KOPT-K1 (cell line): ENCODE results near the gene TGFBR3.

Experiments
- H3K27ac ChIP-seq: fragments of 200-600 bp; sonication (generic); 2 replicates; pipeline ENCODE4 v1.5.1; 2016; ENCODE audit warnings: antibody characterized with exemption, mild to moderate bottlenecking, low read depth, low read length; ENCODE audit not compliant: poor library complexity, severe bottlenecking
- H3K36me3 ChIP-seq: fragments of 200-600 bp; sonication (generic); 2 replicates; pipeline ENCODE4 v1.5.1; 2017; ENCODE audit warnings: antibody characterized with exemption, mild to moderate bottlenecking, low read length, moderate library complexity; ENCODE audit not compliant: insufficient read depth
- H3K9me3 ChIP-seq: fragments of 200-600 bp; sonication (generic); 2 replicates; pipeline ENCODE4 v1.5.1; 2017; ENCODE audit warnings: antibody characterized with exemption, low read length, mild to moderate bottlenecking; ENCODE audit not compliant: insufficient read depth, poor library complexity, severe bottlenecking

Gene TGFBR3

DNA sequence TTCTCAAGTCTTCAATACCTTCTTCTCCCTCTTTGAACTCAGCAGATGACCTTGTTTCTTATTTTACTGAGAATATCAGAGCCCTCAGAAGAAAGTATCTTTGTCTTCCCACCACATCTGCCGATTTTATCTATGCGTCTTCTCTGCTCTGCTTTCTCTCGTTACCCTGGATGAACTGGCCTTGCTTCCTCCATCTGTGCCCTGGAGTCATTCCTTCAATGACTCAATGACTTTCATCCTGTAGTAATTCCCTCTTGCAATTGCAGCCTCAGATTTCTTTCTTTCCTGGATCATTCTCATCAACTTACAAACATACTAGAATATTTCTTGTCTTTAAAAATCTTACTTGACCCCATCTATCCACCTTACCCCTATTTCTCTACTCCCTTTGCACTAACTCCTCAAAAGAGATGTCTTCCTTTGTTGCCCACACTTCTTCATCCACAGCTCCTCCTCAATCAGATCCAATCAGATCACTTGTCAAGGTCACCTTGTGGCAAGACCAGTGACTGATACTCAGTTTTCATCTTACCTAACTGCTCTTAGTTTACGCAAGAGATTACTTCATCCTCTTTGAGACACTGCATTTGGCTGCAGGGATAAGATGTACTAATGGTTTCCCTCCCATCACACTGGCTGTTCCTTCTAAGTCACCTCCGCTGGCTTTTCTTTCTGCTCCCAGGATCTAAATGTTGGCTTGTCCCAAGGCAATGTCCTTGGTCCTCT, 8.2 kb upstream of the TGFBR3 start:
- no peaks in the 10 kb centered on the region for H3K36me3 ChIP-seq
- no peak overlapping the region for H3K27ac ChIP-seq
- no peaks in the 10 kb centered on the region for H3K9me3 ChIP-seq

DNA sequence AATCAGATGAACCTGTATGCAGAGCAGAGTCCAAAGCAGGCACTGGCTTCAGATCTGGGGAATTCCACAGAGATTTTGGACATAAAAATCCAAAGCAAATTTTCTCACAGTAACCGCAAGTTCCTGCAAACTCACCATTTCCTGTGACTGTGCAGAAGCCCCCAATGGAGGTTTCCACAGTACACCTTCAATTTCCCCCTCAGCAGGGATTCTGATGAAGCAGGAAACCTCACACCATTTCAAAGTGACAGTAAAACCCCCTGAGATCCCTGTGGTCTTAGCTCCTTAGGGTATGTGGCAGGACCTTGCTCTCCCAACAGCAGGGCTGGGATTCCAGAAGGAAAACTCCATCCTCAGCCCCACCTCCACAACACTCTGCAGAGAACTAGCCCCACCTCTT, 6.0 kb upstream of the TGFBR3 start:
- no peak overlapping the region for H3K27ac ChIP-seq
- H3K9me3 ChIP-seq: no peaks in the 10 kb centered on the region
- H3K36me3 ChIP-seq: no peaks in the 10 kb centered on the region

GRCh38 chr1:91891454-91891853, 5.5 kb upstream of the TGFBR3 start:
- Histone ChIP-seq H3K36me3 (no peaks in the 10 kb centered on the region), H3K9me3 (no peaks in the 10 kb centered on the region), H3K27ac (no peak overlapping the region)

- Histone ChIP-seq H3K27ac (no peak overlapping the region), H3K9me3 (no peaks in the 10 kb centered on the region), H3K36me3 (no peaks in the 10 kb centered on the region)
Measured at GRCh38 chr1:91889717-91890459, 3.9 kb upstream of the TGFBR3 start.

- Histone ChIP-seq H3K36me3 (no peaks in the 10 kb centered on the region), H3K9me3 (no peaks in the 10 kb centered on the region), H3K27ac (no peak overlapping the region)
Measured at GRCh38 chr1:91885213-91885715, 687 bp downstream of the TGFBR3 start.

GRCh38 chr1:91884459-91885212, 1.3 kb downstream of the TGFBR3 start:
- Histone ChIP-seq H3K27ac (no peak overlapping the region), H3K36me3 (no peaks in the 10 kb centered on the region), H3K9me3 (no peaks in the 10 kb centered on the region)

- H3K36me3 ChIP-seq: no peaks in the 10 kb centered on the region
- H3K27ac ChIP-seq: no peak overlapping the region
- H3K9me3 ChIP-seq: no peaks in the 10 kb centered on the region
Measured at GRCh38 chr1:91883470-91883869, 2.5 kb downstream of the TGFBR3 start.

DNA sequence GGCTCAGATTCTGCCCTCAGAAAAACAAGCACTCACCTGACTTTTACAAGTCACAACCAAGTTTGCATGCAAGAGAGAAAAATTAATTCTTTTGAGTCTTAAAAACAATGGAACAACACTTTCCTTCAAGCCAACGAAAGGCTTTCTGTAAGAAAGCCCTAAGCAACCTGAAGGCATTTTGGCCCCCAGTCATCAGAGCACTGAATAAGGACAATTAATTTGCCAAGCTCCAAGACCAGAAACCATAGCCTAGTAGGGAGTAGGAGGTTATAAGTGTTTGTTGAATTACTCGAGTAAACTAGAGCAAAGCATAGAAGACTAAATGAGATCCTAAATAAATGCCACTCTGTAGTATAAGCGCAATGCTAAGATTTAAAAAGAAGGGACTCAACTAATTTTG, 4.7 kb downstream of the TGFBR3 start:
- Histone ChIP-seq H3K36me3 (no peaks in the 10 kb centered on the region), H3K9me3 (no peaks in the 10 kb centered on the region), H3K27ac (no peak overlapping the region)

- H3K9me3 ChIP-seq: no peaks in the 10 kb centered on the region
- no peaks in the 10 kb centered on the region for H3K36me3 ChIP-seq
- H3K27ac ChIP-seq: no peak overlapping the region
Measured at GRCh38 chr1:91879733-91880132, 6.2 kb downstream of the TGFBR3 start.

DNA sequence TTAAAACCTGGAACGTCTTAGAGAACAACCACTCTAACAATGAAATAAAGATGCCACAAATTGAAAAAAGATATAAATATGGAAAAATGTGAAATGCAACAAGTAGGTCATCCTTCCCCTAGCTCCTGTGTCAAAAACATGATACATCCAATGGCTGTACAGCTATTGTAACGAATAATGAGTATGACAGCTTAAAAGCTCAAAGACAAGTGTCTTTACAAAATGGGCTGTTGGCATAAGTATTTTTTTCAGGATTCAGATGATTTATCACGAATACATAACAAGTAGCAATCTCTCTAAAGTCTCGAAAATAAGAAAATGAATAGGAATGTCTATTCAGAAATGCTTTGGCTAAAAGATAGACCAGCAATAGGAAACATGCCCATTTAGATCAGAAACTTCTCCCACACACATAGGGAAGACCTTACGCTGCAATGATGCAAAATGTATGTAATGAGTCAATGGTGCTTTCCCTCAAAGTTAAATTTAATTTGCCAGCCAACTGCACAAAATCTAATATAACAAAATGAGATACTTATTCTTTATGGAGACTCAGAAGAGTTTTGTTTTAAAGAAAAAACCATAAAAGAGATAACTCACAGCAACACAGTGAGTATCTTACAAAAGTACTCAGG, 8.3 kb downstream of the TGFBR3 start:
- Histone ChIP-seq H3K36me3 (no peaks in the 10 kb centered on the region), H3K9me3 (no peaks in the 10 kb centered on the region), H3K27ac (no peak overlapping the region)

DNA sequence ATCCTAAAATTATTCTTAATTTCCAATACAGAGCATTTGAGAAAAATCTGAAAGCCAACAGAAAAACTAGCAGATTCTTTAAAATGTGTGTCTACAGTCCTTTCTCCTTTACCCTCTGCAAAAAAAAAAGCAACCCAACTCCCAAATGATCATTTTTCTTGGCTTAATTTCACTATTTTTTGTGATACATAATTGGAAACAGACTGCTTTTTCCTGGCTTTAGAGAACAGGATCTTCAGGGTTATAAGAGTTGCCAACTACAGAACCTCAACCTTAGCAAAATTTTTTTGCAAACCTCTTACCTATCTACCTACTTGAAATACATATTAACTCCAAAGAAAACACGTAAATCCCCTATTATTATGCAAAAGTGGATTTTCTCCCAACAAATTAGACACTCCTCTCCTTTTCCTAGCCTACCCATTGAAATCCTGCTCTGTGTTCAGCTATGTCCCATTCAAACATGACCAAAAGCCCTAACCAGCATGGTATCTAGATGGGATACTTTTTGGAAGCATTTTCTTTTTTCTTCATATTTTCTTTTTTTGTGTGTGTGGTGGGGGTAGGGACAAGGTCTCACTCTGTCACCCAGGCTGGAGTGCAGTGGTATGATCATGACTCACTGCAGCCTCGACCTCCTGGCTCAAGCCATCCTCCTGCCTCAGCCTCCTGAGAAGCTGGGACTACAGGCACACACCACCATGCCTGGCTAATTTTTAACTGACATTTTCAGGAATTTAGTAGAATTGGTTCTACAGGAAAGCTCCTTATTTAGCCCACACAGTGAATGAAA, 9.0 kb downstream of the TGFBR3 start:
- Histone ChIP-seq H3K36me3 (no peaks in the 10 kb centered on the region), H3K27ac (no peak overlapping the region), H3K9me3 (no peaks in the 10 kb centered on the region)

- H3K36me3 ChIP-seq: no peaks in the 10 kb centered on the region
- no peaks in the 10 kb centered on the region for H3K9me3 ChIP-seq
- H3K27ac ChIP-seq: no peak overlapping the region
Measured at GRCh38 chr1:91876040-91876470, 9.9 kb downstream of the TGFBR3 start.

DNA sequence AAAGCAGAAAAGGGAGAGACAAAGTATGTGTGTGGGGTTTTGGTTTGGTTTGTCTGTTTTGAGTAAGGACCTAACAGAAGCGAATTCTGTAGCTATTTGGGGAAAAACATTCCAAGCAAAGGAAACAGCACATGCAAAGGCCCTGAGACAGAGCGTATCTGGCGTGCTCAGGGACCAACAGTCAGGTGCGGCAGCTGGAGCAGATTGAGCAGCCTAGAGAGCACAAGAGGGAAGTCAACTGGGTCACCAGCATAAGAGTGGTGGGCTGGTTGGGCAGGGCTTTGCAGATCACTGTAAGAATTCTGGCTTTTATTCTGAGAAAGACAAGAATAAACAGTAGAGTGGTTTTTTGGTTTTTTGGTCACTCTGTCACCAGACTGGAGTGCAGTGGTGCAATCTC, 11.8 kb downstream of the TGFBR3 start:
- Histone ChIP-seq H3K36me3 (no peaks in the 10 kb centered on the region), H3K27ac (no peak overlapping the region), H3K9me3 (no peaks in the 10 kb centered on the region)

DNA sequence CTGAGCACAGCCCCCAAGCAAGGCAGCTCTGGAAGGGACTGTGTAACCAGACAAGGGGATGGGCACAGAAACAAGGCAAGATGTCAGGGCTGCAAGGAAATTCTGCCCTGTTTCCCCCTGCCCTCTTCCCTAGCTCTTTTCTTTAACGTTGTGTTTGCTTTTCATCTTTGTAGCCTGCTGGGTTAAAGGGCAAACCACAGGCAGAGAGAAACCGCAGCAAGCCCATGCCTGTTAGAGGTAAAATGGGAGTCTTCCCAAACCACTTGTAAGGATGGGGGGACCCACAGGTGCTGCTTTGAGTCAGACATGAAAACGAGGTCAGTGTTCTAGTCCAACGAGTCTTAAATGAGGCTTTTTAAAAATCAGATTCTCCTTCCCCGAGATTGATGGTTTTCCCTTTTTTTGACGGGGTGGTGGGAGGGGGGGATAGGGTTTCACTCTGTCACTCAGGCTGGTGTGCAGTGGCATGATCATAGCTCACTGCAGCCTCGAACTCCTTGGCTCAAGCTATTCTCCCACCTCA, 13.3 kb downstream of the TGFBR3 start:
- Histone ChIP-seq H3K36me3 (no peaks in the 10 kb centered on the region), H3K9me3 (no peaks in the 10 kb centered on the region), H3K27ac (no peak overlapping the region)
